Activated CD8-positive, alpha-beta memory T cell treated with anti-CD3 and anti-CD28 coated beads, Interleukin-2, amount 50 U/mL, for 48 hours (primary cell): ENCODE measurements around the gene BMP8B.
"Not testable (repeated sequence)": the region's sequence is repeated elsewhere in the genome, so short reads cannot be mapped to it uniquely, and the experiment has no call there.

Experiments
- DNase-seq: peaks from one replicate; pipeline ENCODE4 v3.0.0-alpha.2; 2020

BMP8B gene

DNA sequence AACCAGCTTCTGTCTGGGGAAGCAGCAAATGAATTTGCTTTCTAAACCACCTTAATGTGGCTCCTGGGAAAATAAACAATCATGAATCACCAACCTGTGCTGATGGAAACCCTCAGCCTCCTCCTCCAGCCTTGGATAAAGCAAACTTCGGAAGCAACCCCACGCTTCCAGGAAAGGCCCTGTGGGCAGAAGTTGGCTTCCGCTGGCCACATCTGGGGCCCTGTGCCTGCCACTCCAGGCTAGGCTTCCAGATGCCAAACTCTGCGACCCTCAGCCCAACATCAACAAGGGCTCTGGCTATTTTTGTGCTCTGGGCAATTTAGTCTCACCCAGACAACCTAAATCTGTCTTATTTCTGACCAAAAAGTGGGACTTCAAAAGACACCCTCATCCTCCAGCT lies 11.4 kb downstream of the BMP8B start:
- DNase-seq, result no peak

DNA sequence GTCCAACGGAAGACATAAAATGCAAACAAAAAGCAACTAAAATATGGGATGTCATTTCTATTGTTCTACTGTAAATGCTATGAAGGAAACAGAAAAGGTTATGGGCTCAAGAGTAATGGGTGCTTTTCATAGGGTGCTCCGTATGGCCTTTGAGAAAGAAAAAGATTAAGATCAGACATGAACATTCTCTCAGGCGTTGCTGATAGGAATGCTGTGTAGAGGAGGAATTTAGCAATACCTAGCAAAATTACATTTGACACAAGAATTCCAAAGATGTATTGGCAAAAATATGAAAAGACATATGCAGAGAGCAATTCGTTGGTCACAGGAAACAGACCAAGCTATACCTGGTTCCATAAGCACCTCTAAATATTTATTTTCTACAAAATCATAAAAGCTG lies 11.8 kb downstream of the BMP8B start:
- no peak for DNase-seq

DNA sequence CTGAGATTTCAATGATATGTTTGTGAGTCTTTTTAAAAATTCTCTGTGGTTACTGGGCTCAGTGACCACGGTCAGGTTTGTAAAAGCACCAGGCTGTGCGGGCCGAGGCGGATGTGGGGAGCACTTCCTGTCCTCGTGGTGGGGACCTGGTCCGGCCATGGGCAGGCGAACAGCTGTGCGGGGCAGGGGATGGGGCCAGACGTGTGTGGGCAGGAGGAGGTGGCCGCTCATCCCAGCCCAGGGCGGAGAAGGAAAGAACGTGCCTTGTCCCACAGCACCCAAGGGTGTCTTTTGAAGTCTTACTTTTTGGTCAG lies 12.3 kb downstream of the BMP8B start:
- DNase-seq, result no peak

DNA sequence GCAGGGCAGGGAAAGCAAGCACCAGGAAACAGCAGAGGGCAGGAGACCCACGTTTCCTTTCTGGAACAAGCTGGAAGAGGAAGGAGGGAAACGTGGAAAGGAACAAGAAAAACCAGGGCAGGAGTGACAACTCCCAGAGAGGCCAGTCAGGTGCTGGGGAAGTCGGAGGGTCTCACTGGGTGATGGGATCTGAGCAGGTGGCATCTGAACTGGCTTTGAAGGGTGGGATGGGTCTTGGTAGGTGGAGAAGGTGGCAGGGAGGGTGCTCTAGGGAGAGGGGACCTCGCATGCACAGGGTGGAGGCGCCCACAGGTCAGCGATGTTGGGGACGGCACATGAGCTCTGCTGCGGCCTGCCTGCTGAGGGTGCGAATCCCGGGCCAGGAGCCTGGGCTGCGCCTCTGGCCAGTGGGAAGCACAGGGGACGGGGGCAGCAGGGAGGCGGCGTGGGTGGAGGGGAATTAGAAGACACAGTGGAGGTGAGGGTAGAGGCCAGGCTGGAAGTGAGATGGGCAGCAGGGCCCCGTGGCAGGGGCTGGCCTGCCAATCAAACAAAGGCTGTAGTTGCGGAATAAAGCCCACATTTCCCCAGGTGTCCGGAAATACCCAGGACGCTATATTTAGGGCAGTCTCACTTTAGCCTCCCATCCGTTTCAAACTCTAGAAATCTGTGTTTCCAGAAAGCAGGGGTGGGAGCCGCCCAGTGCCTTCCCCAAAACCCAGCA lies 12.8 kb downstream of the BMP8B start:
- DNase-seq, result not testable (repeated sequence)

DNA sequence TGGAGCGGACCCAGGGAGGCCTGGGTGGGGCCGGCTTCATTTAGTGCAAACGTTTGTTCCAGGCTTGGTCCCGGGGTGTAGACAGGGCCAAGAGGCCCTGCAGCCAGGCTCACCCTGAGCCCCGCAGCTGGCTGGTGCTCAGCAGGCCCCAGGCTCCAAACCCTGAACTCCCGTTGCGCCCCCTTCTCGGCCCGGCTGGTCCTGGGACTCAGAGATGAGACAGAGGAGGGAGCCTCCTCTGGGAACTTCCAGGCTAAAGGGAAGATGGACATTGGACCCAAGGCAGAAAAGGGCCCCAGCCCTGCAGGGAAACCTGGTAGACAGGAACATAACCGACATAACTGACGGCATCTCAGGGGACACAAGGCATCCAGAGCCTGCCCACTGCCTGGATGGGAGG lies 13.5 kb downstream of the BMP8B start:
- DNase-seq, result not testable (repeated sequence)

DNA sequence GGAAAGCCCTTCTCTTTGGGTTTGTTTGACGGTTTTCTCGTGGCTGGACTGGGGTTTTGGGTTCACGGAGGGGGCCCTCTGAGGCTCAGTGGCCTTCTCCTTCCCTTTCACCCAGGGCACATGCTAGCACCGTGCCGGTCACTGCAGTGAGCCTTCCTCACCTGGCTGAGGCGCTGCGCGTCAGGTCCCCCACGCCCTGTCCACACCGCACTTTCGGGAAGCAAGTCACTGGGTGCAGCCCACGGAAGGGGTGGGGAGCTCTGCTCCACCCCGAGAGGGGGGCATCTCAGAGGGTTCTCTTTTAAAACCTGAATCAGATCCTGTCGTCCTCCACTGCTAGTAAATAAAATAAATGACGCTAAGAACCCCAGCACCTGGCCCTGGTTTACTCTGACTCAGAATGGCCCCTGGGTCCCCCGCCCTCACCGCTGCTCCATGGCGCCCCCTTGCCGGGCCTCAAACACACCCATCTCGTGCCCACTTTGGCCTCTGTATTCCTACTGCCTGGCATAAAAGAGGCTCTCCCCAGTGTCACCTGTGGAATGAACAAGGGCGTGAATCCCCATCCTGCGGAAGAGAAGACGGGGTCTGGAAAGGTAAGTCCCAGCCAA lies 15.2 kb downstream of the BMP8B start:
- not testable (repeated sequence) for DNase-seq

DNA sequence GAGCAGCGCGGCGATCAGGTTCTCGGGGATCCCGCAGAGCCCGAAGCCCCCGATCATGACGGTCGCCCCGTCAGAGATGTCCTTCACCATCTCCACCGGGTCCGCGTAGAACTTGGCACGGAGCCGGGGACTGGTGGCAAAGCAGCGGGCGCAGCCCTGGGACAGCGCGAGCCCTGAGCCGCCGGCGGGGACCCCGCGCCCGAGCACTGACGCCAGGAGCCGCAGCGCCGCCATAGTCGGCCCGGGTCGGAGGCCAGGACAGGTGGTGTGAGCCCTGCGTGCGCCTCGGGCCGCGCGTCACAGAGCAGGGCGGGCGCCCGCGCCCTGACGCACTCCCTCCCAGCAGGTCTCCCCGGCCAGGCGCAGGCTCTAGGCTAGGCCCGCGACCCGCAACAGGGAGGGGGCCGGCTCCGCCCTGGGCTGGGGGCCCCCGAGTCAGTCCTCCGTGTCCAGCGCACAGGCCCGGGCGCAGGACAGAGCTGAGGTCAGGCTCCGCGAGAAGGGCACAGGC lies 17.6 kb downstream of the BMP8B start, which contains the start of gene OXCT2:
Gene OXCT2 (minus strand): TSS at position 327 of the 511 bp plus-strand sequence. CDS start 93 bp downstream, at position 234.
- not testable (repeated sequence) for DNase-seq

DNA sequence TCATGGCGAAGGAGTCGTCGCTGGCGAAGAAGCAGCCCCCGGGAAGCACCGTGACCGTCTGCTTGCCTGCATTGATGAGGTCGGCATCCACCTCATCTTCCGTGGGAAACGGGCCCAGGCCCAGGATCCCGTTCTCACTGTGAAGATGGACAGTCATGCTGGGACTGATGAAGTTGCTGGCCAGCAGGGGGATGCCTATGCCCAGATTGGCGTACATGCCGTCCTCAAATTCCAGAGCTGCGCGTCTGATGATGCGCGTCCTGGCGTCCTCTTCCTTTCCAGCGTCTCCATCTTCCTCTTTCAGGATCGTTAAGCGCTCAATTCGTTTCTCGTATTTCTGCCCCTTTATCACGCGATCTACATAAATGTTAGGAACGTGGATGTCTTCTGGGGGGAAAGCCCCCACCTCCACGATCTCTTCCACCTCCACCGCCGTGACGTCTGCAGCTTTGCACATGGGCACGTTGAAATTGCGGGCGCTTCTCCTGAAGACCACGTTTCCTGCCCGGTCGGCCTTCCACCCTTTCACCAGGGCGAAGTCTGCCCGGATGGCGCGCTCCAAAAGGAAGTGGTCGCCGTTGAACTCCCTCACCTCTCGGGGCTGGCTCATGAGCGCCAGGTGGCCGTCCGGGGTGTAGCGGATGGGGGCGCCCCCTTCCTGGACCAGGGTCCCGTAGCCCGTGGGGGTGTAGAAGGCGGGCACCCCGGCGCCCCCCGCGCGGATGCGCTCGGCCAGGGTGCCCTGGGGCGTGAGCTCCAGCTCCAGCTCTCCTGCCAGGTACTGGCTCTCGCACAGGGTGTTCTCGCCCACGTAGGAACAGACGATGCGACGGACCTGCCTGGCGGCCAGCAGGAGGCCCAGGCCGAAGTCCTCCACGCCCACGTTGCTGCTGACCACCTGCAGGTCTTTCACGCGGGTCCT lies 18.3 kb downstream of the BMP8B start:
- peak; percentile 65 for DNase-seq

DNA sequence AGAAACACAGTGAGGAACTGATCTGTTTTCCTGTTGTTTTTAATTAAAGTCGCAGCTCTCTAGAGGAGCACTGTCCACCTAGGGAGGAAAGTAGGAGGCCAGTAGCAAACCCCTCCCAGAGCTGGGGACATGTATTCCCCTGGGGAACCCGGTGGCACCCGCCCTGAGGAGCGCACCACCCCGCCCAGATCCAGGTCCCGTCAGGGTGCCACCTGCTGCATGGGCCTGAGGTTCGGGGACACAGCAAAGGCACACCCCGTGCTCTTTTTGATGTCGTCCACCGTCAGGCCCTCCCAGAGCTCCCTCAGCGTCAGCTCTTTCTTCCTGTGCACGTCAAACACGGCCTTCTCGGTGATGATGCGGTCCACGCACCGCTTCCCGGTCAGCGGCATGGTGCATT lies 19.2 kb downstream of the BMP8B start:
- not testable (repeated sequence) for DNase-seq

DNA sequence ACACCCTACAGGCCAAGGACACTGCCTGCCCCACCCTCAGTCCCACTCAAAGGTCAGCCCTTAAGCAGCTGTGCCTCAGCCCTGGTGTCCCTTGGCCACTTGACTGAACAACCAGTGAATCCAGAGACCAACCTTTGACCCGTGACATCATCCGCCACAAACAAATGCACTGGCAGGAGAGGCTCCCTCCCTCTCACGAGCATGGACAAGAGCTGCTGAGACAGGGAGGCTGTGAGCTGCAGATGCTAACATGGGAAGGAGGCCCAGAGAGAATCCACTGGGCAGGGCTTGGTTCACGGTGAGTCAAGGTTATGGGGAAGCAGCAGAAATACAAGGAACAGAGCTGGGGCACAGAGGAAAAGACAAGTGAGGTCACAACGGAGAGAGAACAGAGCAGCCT lies 22.2 kb downstream of the BMP8B start:
- DNase-seq, result not testable (repeated sequence)

DNA sequence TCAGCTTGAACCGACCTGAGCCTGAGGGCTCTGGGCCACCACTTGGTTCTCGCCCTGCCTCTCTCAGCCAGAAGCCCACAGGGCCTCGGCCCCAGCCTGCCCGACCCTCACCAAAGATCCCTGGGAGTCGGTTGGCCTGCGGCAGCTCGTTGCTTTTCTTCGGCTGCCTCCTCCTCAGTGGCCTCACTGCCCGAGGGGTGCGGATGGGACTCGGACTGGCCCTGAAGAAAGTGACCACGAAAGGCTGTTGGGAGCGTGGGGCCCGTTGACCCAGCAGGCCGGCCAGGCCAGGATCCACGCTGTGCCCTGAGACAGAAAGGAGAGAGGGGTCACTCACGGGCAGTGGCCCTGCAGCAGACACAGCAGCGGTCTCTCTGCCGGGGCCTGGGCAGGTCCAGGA lies 24.2 kb downstream of the BMP8B start:
- not testable (repeated sequence) for DNase-seq

DNA sequence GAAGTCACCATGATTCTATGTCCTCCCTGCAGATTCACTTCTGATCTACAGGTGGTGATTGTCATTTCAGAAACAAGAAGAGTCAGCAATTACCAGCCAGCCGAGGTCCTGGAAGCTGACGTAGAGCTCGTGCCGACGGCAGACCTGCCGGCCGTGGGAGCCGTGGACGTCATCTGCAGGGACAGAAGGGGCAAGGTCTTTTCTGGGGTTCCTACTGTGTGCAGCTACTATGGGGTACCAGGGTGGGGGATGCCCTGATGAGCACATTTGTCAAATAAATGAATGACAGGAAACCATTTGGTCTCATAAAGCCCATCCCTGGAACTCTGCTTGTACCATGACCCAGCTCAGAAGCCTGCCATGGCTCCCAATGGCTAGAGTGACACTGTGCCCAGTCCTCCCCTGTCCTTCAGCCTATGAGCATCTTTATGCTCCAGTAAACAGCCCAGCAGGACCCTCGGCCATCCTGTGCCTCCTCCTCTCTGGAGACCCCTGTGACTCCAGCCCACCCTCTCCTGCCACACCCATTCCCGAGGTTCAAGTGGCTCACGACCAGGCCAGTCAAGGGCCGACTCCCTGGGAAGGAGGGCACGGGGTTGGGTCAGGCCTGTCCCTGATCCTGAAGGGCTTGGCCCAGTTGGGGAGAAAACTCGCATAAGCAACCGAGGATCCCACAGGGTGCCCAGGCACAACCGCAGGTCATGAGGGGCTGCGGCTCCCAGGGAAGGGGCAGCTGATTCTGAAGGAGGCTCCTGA lies 24.9 kb downstream of the BMP8B start:
- not testable (repeated sequence) for DNase-seq

DNA sequence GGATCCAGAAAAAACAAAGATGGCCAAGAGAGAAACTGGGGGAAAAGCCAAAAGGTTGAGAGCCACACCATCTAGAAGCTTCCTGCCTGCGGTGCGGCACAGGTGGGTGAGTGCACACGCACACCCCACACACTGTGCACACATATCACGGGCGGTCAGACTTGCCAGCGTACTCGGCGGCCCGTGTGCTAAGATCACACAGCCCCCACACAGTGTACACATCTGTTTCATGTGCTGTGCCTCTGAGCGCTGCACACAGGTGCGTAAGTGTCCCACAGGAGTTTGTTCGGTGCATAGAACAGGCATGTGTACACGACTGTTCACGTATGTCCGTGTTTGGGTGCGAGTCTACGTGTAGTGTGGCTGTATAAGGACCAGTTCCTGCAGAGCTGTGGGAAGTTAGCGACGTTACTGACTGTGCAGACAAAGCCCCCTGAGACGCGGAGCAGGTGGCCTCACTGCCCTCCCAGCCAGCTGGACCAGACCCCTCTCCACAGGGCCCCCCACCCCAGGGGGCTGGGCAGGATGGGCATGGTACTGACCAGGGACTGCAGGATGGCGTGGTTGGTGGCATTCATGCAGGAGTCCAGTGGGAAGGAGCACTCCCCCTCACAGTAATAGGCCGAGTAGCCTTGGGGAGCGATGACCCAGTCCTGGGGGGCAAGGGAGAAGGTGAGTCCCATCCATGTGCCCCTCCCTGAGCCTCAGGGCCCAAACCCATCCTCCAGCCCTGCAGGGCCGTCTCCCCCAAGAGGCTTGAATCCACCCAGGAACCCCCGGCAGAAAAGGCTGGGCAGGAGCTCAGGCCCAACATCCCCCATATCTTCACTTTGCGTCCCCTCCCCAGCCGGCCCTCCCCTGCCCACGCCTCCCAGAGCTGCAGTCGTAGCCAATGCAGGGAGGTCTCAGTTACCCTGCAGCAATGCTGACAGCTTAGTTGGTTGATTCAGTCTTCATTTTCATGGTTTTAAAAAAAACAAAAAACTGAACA lies 25.8 kb downstream of the BMP8B start:
- no peak for DNase-seq

DNA sequence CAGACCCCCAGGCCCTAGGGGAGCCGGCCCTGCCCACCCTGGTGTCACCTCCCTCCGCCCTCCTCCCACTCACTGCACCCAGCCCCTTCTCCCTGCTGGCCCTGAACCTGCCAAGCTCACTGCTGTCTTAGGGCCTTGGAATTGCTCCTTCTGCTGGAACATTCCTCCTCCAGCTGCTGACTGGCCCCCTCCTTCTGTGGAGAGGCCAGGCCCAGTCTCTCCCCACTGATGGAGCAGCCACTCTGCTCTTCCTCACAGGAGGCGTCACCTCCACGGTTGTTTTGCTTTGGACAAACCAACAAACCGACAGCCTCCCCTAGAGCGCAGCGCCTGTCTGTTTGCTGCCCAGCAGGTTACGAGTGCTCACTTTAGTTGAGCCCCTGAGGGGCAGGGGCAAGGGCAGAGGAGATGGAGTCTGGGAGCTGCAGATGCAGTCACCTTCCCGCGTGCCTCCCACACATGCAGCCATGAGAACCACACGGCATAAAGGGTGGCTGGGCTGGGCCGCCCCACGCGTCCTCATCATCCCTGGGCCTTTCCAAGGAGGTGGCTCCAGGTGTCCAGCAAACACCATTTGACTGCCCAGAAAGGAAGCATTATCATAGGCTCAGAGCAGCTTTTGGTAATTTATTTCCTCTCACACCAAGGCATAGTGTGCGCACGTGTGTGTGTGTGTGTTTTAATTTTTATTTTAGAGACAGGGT lies 27.0 kb downstream of the BMP8B start:
- no peak for DNase-seq

DNA sequence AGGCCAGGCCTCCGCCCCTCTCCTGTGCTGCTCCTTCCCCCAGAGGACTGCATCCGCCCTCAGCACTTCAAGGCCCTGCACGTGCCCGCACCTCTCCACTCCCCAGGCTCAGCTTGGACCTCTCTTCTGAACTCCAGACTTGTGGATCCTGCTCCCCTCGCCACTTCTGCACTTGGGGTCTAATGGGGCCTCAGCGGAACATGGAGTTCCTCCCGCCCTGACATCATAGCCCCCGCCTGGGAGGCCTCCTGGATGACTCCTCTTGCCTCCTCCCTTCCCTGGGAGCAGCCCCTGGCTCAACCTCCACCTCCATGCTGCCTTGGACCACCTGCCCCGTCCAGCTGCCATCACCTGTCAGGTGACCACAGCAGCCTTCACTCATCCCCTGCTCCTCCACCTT lies 27.6 kb downstream of the BMP8B start:
- DNase-seq, result no peak

DNA sequence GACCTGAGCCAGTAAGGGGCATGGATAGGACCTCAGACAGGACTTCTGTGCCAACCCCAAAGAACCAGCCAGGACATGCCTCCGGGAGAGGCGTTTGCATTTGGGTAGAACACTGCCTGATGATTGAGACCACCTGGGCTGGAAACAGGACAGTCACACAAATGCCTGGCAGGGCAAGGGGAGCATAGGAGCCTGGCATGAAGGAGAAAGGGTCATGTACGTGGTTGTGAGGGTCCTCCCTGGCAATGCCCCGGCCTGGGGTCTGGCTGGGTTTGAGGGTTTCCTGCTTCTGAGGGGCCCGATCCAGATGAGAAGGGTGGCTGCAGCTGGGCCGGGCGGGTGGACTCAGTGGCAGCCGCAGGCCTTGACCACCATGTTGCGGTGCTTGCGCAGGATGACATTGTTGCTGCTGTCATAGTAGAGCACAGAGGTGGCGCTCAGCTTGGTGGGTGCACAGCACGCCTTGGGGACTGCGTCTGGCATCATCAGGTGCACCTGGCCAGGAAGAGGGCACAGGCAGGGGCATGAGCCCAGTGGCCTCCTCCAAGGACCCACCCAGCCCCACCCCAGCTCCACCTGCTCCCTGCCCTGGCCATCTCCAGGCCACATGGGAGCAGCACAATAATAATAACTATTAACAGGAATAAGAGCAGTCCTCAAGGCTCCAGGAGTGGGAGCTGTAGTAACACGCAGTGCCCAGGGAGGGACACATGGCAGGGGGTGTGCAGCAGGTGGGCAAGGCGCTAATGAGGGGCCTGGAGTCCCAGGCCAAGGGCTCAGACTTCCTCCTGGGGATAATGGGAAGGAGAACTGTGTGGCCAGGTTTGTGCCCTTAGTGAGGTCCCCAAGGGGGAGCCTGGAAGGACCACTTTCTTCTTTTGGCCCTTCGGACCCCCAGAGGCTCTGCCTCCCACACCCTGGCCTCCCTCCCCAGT lies 28.3 kb downstream of the BMP8B start:
- DNase-seq, result no peak

DNA sequence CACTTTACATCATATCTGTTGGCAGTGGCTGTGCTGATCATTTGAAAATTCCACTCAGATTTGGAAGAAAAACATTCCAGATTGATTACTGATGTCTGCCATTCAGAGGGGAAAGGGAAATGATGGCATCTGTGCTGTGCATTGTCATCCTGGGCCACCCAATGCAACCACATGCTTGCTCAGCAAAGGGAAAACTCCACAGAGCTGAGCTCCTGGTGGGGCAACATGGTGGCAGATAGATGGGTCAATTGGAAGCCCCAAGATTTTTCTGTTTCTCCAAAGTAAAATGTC lies 29.3 kb downstream of the BMP8B start:
- no peak for DNase-seq

DNA sequence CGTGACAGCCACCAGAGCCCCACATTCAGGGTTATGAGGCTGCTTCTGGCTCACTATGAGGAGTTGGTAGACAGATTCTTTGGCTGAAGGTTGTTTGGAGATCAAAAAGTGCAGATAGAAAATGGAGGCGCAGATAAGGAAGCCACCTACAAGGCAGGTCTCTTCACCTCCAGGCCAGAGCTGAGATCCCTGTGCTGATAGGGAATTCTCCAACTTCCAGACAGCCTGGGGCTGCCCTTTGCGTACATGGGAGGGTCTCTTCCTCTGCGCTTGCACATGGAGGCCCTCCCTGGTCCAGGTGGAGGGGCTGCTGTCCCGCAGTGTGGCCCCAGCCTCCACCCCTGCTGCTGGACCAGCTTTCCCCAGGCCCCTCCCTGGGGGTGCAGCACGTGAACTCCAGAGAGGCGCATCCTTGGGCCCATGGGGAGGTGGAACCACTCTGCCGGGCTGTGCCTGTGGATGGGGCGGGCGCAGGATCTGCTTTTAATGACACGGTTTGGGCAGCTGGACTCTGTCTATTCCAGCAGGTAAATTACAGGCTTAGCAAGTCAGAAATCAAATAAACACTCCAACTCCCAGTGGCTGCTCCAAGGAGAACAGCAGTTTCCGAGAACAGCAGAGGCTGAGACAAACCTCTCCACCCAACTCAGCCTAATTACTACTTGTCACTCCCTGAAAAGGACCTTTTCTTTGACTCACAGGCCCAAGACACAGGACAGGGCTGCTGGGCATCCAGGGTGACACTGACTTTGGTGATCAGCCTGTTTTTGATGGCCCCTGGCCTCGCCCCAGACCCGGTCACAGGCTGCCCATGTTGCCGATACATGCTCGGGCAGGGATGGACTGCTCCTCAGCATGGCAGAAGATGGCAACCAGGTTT lies 29.9 kb downstream of the BMP8B start:
- no peak for DNase-seq

DNA sequence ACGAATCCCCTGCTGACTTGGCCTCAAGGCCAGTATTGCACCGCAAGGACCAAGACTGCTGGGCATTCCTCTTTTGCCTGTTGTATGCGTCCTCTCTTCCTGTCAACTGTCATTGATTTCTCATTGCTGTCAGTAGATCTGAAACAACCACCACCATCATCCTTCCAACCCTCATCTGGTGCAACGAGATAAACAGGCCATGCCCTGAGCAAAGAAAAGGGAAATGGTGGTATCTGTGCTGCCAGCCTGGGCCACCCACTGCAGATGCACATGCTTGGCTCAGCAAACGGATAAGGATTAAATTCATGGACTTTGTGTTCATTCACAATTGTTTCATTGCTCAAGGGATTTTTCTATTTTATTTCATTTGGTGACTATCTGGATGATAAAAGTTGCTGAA lies 31.2 kb downstream of the BMP8B start:
- DNase-seq, result no peak
